ENCODE results near the gene BCL11A.

The BCL11A gene

DNA sequence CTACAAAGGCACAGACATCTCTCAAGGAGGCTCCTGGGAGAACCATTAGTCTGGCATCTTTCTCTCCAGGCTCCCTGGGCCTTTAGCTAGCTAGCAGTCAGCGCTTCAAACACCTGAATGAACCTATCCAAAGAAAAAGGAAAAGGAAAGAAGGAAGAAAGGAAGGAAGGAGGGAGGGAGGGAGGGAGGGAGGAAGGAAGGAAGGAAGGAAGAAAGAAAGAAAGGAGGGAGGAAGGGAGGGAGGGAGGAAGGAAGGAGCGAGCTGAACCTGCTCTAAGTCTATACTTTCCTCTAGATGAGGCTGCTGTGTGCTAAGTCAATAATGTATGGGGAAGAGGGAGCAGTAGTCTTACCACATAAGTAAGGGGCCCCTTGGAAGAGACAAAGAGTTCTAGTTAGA, 5.1 kb upstream of the BCL11A start:
- DNase-seq, result no peak

DNA sequence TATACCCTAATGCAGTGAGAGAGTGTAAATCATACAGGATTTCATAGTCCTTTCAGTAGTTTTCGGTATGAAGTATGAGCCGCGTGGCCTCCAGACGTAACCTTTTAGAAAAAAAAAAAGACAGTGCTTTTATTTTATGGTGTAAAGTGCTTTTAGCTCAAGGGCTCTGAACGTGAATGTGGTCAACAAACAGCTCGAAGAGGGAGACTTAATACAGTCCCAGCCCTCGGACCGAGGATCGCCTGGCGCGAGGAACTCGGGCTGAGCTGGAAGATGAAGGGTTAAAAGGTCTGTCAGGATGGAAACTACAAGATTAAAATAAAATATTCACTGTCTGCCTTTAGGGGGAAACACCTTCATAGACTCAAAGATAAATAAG, 4.0 kb upstream of the BCL11A start:
- DNase-seq, result no peak

DNA sequence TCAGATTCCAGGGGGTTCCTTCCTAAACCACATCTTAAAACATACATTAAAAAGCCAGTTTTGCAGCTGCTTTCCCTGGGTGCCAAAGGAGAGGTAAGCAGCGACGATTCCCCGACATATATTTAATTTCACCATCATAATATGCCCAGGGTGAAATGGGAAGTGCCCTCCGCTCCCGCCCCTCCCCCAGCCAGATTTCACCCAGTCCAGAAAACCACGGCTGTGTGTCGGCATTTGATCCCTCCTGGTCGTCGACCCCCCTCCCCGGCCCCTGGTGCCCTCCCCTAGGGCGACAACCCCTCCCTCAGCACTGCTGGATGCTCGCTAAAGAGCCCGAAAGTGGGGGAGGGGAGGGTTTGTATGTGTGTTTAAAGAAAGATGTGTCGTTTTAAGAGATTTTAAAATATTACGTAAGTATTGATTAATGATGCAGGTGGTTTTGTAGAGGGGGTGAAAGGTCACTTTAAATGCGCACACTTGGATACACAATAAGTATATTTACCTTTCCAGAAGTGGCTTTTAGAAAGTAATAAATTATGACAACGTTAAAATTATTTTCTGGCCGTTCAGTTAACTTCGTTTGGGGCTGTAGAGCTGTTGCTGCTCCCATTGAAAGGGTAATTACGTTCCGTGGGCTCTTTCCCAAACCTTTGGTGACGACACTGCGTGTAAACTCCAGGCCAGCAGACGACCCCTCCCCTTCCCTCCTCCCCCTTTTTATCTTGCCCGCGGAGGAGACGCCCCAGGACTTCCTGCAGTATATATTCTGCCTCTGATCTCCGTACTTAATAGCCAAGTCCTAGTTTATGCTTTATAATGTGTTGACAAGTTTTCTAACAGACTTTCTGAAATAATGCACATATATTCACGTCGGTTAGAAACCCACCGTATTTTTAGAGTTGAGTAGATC, 3.4 kb upstream of the BCL11A start:
- peak; percentile 97 for DNase-seq

GRCh38 chr2:60556175-60556574, 2.7 kb upstream of the BCL11A start:
- no peak for DNase-seq

DNA sequence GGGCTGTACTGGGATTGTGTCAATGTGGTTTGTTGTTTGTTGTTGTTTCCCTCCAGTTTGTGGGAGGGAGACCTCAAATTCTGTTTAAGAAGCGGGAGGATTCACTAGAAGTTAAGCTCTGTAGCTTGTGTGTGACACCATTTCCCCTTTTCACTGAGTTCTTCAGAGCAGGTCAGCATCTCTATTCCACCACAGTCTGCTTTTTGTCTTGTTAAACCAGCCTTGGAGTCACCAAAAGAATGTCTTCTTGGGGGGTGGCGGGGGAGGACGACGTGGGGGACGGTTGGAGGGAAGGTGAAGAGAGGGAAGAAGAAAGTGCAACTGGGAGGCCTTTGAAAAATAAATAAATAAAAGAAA, 2.3 kb upstream of the BCL11A start:
- DNase-seq, result no peak

DNA sequence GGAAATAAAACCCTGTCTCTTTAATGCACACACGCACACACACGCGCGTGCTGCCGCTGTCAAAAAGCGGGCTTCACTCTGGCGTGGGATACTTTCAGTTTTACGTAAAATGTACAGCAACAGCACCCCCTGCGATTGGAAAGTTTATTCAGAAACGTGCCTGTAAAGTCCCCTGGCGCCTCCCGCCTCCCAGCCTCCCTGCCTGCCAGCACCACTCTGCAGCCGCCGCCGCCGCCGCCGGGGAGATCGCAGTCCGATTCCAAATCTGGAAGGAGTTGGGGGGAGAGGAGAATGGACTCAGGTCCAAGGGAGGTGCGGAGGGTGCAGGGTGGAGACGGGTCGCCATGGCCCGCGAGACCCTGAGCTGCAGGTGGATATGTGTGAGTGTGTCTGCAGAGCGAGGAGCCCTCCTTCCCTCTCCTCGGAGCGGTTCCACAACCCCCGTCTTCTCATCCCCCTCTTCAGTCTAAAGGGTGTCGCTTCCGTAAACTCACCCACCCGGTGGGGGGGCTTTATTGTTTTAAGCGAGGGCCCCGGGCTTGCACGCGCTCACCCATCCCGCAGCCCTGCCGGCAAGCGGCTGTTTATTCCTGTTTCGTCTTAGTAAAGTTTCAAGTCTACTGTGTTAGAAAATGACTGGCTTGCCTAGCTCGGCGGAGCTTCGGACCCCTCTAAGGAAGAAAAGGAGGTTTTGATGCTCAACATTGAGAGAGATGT, 1.8 kb upstream of the BCL11A start:
- peak; percentile 76 for DNase-seq

DNA sequence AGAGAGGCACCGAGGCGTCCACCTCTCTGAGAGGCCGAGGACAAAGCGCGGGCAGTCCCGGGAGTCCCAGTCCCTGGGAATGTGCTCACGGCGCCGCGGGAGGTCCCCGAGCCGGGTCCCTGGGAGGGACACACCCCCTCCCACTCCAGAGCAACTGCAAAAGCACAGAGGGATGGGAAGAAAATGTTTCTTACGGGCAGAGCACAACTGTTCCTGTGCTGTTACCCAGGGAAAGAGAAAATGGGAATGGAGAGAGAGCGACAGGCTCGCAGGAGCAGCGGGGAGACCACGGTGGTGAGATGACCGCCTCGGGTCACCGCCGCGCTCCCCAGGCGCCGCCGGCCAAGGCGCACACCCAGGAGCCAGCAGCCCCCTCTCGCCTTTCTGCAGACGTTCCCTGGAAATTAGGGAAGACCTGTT, 1.2 kb upstream of the BCL11A start:
- no peak for DNase-seq

- DNase-seq, result no peak
Observed at GRCh38 chr2:60554074-60554645, 706 bp upstream of the BCL11A start.

- DNase-seq, result no peak
Observed at GRCh38 chr2:60552851-60553494, 481 bp downstream of the BCL11A start.

DNA sequence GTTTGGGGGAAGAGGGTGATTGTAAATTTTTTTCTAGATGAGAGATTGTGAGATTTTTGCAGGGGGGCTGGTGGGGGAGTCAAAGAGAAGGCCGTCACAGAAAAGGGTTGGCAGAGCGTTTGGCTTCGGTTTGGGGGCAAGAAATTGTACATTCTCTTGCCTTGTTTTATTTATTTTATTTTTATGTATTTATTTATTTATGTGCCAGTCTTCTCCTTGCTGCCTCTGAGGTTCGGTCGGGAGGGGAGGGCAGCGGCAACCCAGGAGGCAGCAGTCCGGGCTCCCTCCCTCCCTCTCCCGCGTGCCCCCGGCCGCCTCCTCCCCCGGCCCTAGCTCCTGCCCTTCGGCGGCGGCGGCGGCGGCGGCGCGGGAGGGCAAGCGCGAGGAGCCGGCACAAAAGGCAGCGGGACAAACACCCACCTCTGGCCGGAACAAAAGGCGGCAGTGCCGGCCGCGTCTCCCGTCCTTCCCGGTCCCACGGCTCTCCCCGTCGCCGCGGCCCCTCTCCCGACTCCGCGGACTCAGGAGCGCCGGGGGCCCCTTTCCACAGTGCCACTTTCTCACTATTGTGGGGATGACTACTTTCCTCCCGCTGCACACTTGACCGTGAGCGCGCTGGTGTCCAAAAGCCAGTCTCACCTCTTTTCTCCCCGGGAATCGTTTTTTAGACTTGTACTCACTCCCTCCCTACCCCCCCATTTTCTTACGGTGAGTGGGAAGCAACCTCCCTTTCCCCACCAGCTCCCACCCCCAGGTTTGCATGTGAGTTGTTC, 1.2 kb downstream of the BCL11A start:
- DNase-seq, result no peak

GRCh38 chr2:60551240-60552077, 2.0 kb downstream of the BCL11A start:
- no peak for DNase-seq

GRCh38 chr2:60550984-60551239, 2.5 kb downstream of the BCL11A start:
- DNase-seq, result no peak

- DNase-seq, result peak; percentile 70
Observed at GRCh38 chr2:60550178-60550983, 3.1 kb downstream of the BCL11A start.

- DNase-seq, result no peak
Observed at GRCh38 chr2:60549928-60550177, 3.6 kb downstream of the BCL11A start.

DNA sequence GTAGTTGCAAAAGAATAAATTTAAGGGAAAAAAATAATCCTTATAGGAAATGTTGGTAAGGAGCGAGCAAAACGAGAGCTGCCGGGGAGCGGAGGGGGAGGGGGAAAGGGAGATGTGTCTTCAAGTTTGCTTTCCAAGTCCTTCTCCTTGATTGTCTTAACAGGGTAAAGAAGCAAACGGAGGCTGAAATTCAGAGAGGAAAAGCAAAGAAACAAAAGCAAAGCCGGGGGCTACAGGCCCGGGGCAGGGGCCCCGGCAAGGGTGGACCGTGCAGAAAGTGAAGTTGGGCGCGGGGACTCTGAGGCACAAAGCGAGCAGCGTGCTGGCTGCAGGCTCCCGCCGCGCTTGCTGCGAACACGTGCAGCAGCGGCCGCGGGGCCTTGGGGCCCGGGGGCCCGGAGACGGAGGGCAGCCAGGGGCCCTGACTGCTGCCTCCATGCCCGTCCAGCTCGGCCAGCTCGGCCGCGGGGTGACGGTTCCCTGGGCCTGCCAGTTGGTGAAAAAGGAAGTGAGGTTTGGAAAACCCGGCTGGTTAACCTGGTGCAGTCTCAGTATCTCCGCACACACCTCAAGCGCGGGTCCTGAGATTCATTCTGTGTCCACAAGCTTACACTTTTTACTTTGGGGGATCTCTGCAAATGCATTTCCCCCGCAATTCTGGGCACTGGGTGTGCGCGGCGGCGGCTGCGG, 4.1 kb downstream of the BCL11A start:
- DNase-seq, result no peak

DNA sequence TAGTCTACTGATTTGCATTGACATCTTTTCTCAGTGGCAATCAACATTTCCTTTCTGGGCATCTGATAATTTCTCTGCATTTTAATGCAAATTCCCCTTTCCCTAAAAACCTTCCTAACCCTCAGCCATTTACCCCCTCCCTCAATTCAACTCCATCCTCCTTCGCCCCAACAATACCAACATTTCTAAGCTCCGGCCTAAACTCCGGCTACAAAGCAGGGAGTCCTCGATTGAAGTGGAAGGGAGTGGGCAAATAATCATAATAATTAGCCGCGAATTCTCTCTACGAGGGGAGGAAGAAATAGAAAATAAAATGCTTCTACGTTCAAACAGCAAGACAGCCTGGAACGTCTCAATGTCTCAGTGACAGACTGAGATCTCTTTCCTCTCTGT, 4.6 kb downstream of the BCL11A start:
- no peak for DNase-seq

DNA sequence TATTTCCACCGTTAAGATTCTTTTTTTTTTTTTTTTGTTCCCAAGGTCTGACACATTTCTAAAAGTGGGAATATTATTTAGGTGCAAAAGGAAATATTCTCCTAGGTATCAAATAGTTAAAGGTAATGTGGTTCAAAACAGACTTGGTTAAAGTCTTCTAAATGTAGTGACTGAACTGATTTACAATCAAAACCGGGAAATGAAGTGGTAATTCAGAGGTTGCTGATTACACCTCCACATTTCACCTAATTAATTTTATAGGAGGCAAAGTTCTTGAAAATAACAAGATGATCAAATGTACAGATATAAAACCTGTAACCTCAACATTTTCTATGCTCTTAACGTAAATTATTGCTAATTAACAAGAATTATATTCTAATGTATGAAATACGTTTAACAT, 5.1 kb downstream of the BCL11A start:
- no peak for DNase-seq

GRCh38 chr2:60547841-60548240, 5.6 kb downstream of the BCL11A start:
- no peak for DNase-seq

DNA sequence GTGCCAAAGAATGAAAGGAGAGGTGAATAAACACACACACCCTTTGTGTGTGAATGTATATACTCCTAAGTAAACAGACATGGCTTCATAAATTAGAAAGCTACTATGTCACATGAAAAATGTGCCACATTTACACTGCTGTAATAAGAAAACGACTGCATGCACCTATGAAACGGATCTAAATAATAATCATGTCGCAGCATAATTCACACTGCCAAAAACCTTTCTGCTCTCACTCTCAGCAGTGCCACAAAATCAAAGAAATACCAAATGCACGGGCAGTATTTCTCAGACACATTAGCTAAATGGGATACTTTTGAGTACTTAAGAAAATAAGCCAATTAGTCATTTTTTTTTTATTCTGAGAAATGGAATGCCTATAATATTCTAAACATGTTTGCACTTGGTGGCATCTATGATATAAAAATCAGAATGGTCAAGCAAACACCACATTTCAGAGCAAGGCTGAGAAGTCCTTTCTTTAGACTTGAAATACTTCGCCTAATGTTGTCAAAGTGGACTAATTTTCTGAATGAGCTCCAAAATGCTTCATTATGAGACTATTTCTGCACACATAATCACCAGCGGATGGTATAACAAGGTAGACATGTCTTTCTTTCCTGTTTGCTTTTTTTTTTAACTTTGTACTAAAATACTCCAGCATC, 6.6 kb downstream of the BCL11A start:
- no peak for DNase-seq

GRCh38 chr2:60544954-60545560, 8.4 kb downstream of the BCL11A start:
- DNase-seq, result no peak
